Right cardiac atrium (tissue), 5 donors: ENCODE measurements around the gene AKAP5. TPM values are rescaled to one million over a fixed set of nuclear protein-coding genes. Genes with fewer than 3 reads are reported as not detected.
"Not testable (repeated sequence)": the region's sequence is repeated elsewhere in the genome, so short reads cannot be mapped to it uniquely, and the experiment has no call there.

Experiments
- ATAC-seq, 2 donors: fragments of 200-7000 bp; cut with Tn5 transposase; one replicate each; pipeline versions ENCODE4 v1.8.0 to v1.9.1; 2020; ENCODE audit warnings: moderate library complexity in 2 of 2, mild to moderate bottlenecking in 1 of 2
- DNase-seq, 3 donors: peaks; one replicate each; pipeline ENCODE4 v3.0.0-alpha.2; 2020
- H3K27ac ChIP-seq: one replicate; pipeline ENCODE4 v1.5.1; 2013; ENCODE audit warnings: mild to moderate bottlenecking, low read length, control low read depth, moderate library complexity
- H3K27me3 ChIP-seq: one replicate; pipeline ENCODE4 v1.6.1; 2013; ENCODE audit not compliant: control insufficient read depth, insufficient read depth
- H3K4me1 ChIP-seq: one replicate; pipeline ENCODE4 v1.6.1; 2013; ENCODE audit warnings: low read length; ENCODE audit not compliant: control insufficient read depth, insufficient read depth
- H3K4me3 ChIP-seq: one replicate; pipeline ENCODE4 v1.5.1; 2013; ENCODE audit warnings: low read length, control low read depth
- H3K9me3 ChIP-seq: one replicate; pipeline ENCODE4 v1.6.1; 2013; ENCODE audit warnings: low read length; ENCODE audit not compliant: control insufficient read depth
- WGBS: extraction: QIAGEN DNeasy Blood & Tissue Kit; methylation state at CpG from one replicate; pipeline ENCODE4 v1.1.7; 2013; 5-methylcytosine and 5-hydroxymethylcytosine counted together
- intact Hi-C, 4 donors: fragments of 100-400 bp; cut with DNase I; formaldehyde crosslinking; loops; one replicate each; pipeline versions ENCODE4 v1.11.0 to v1.14.0; 2022 to 2023
- polyA plus RNA-seq: library from polyadenylated mRNA; stranded (reverse); fragments of 200-250 nt; gene quantifications from one replicate; pipeline ENCODE4 v1.2.3, GENCODE V29; 2013
- total RNA-seq, 4 donors: library from RNA; stranded (reverse); fragmentation: NEBNext Ultra II Directional; extraction: Animal tissue kit (Norgen Biotek cat#: 25700); gene quantifications; one replicate each; pipeline ENCODE4 v1.2.1, GENCODE V29; 2021
- donor health status: healthy with polysubstance abuse.
- donor health status: DM: no; HTN: yes; CAD: no.
- donor health status: DM: no; HTN: no; CAD: no.
- donor health status: DM: no; HTN: yes; CAD: no; lungs with severe emphysema.
- donor health status: DM: yes; HTN: yes; CAD: no.

AKAP5 gene
- total and polyA plus RNA-seq, 5 donors, result 0.09 to 0.24 (median 0.22) TPM

DNA sequence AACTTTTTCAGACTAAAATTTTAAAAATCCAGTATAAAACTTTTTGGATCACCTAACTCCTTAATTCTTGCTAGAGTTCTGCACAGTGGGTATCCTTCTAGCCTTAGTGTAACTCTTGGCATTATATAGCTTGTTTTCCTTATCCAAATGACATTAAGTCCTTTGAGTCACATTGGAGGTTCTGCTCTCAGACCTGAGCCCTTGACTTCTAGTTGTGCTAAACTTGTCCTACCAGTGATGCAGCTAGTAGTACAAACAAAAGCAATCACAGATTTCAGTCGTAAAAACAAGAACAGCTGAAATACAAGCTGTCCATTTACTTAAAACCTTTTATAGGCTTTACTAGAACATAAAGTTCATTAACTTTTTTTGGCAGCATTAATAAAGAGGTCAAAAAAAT lies 49.8 kb downstream of the AKAP5 start:
- Histone ChIP-seq H3K4me1 (no peaks in the 10 kb centered on the region), H3K4me3 (no peak overlapping the region), H3K27ac (no peak overlapping the region), H3K9me3 (no peaks in the 10 kb centered on the region), H3K27me3 (no peaks in the 10 kb centered on the region)
- intact Hi-C loops, result no loop called here
- 35% methylated on average over 1 of the region's 1 CpG for WGBS
- ATAC-seq (no peak), DNase-seq (no peak)

GRCh38 chr14:64516969-64517368 lies 51.7 kb downstream of the AKAP5 start:
- H3K4me1 ChIP-seq, result no peaks in the 10 kb centered on the region

GRCh38 chr14:64517667-64518066 lies 52.4 kb downstream of the AKAP5 start:
- H3K9me3 ChIP-seq, H3K27ac ChIP-seq, intact Hi-C loops, H3K4me3 ChIP-seq, ATAC-seq, H3K27me3 ChIP-seq, H3K4me1 ChIP-seq, DNase-seq: not testable (repeated sequence)
- WGBS, result 80% methylated on average over 6 of the region's 6 CpGs

More at GRCh38 chr14:64516969-64517368, 51.7 kb downstream of the AKAP5 start:
- Histone ChIP-seq H3K9me3 (no peaks in the 10 kb centered on the region), H3K4me3 (no peak overlapping the region), H3K27ac (no peak overlapping the region), H3K27me3 (no peaks in the 10 kb centered on the region)
- DNase-seq, result no peak
- 89% methylated on average over 1 of the region's 1 CpG for WGBS
- ATAC-seq, result no peak
- intact Hi-C loops, result no loop called here

- H3K4me1 ChIP-seq, result no peaks in the 10 kb centered on the region
- no peaks in the 10 kb centered on the region for H3K27me3 ChIP-seq
- no peak for DNase-seq
- no peak overlapping the region for H3K27ac ChIP-seq
- 73% methylated on average over 4 of the region's 4 CpGs for WGBS
- ATAC-seq, result no peak
- intact Hi-C loops, result no loop called here
- no peak overlapping the region for H3K4me3 ChIP-seq
- H3K9me3 ChIP-seq, result no peaks in the 10 kb centered on the region
Measured at GRCh38 chr14:64518229-64518628, 52.9 kb downstream of the AKAP5 start.

- H3K27ac ChIP-seq, result no peak overlapping the region
- ATAC-seq (no peak), DNase-seq (no peak)
- intact Hi-C loops, result no loop called here
- WGBS, result 99% methylated on average over 4 of the region's 4 CpGs
- H3K9me3 ChIP-seq, result no peaks in the 10 kb centered on the region
- no peak overlapping the region for H3K4me3 ChIP-seq
- H3K27me3 ChIP-seq, result no peaks in the 10 kb centered on the region
- no peaks in the 10 kb centered on the region for H3K4me1 ChIP-seq
Measured at GRCh38 chr14:64520699-64521098, 55.4 kb downstream of the AKAP5 start.

- Histone ChIP-seq H3K9me3 (no peaks in the 10 kb centered on the region), H3K4me3 (no peak overlapping the region), H3K27me3 (no peaks in the 10 kb centered on the region), H3K4me1 (no peaks in the 10 kb centered on the region), H3K27ac (no peak overlapping the region)
- whole genome bisulfite sequencing, result 75% methylated on average over 9 of the region's 9 CpGs
- no peak for DNase-seq
- no peak for ATAC-seq
- intact Hi-C loops, result no loop called here
Measured at GRCh38 chr14:64522591-64523355, 57.5 kb downstream of the AKAP5 start.

Other genes starting within 250 kb of the AKAP5 start
- gene ESR2, start 171.1 kb upstream of the AKAP5 start, total RNA-seq, result under 1 TPM; 0.14 to 0.60 (median 0.36) TPM
- 0.11 TPM for gene ESR2, start 171.1 kb upstream of the AKAP5 start, polyA plus RNA-seq
- gene MTHFD1, start 77.1 kb upstream of the AKAP5 start, total RNA-seq, result 10 to 100 TPM; 52.3 to 64.7 (median 56.4) TPM
- gene MTHFD1, start 77.1 kb upstream of the AKAP5 start, polyA plus RNA-seq, result 30.1 TPM
- gene ZBTB25, start 38.3 kb downstream of the AKAP5 start, total RNA-seq, result 10 to 100 TPM; 14.1 to 18.4 (median 16.4) TPM
- gene ZBTB25, start 38.3 kb downstream of the AKAP5 start, polyA plus RNA-seq, result 8.0 TPM
- 10 to 100 TPM; 24.0 to 27.6 (median 24.8) TPM for gene ZBTB1, start 39.3 kb downstream of the AKAP5 start, total RNA-seq
- 10.3 TPM for gene ZBTB1, start 39.3 kb downstream of the AKAP5 start, polyA plus RNA-seq
- gene HSPA2, start 75.2 kb downstream of the AKAP5 start, total RNA-seq, result 100 to 1,000 TPM in 1 of 4 donors, 10 to 100 TPM in 3; 41.6 to 113 (median 56.9) TPM
- gene HSPA2, start 75.2 kb downstream of the AKAP5 start, polyA plus RNA-seq, result 45.9 TPM
- gene PPP1R36, start 84.5 kb downstream of the AKAP5 start, total RNA-seq, result 1 to 10 TPM in 1 of 4 donors, under 1 TPM in 3; 0.44 to 1.3 (median 0.58) TPM
- gene PPP1R36, start 84.5 kb downstream of the AKAP5 start, polyA plus RNA-seq, result 0.72 TPM
- 10 to 100 TPM; 35.7 to 58.7 (median 50.6) TPM for gene PLEKHG3, start 238.9 kb downstream of the AKAP5 start, total RNA-seq
- 12.6 TPM for gene PLEKHG3, start 238.9 kb downstream of the AKAP5 start, polyA plus RNA-seq